WERI-Rb-1 (cell line): ENCODE data around the gene POLR2L.

ENCODE experiments used
- DNase-seq: peaks from one replicate; pipeline ENCODE4 v3.0.0-alpha.2; 2020
- H3K27ac ChIP-seq: fragments of 250-450 bp; sonication (Bioruptor Pico); 2 replicates; pipeline ENCODE4 v1.5.1; 2020; ENCODE audit warnings: mild to moderate bottlenecking, moderate library complexity
- H3K27me3 ChIP-seq: fragments of 250-450 bp; sonication (Bioruptor Pico); 2 replicates; pipeline ENCODE4 v1.5.1; 2021; ENCODE audit warnings: mild to moderate bottlenecking, low read depth, moderate library complexity; ENCODE audit not compliant: insufficient read depth, severe bottlenecking
- H3K36me3 ChIP-seq: fragments of 250-450 bp; sonication (Bioruptor Pico); 2 replicates; pipeline ENCODE4 v1.5.1; 2020; ENCODE audit warnings: mild to moderate bottlenecking, moderate library complexity
- H3K4me3 ChIP-seq: 2 replicates; pipeline ENCODE4 v1.5.1; 2011; ENCODE audit warnings: low read depth, mild to moderate bottlenecking, control low read depth, low read length
- H3K9me3 ChIP-seq: fragments of 250-450 bp; sonication (Bioruptor Pico); 2 replicates; pipeline ENCODE4 v1.5.1; 2021; ENCODE audit warnings: mild to moderate bottlenecking, moderate library complexity; ENCODE audit not compliant: severe bottlenecking
- CTCF ChIP-seq: IDR thresholded peaks from 2 replicates; pipeline ENCODE4 v1.5.1; 2011; ENCODE audit warnings: low read depth, mild to moderate bottlenecking, control low read depth, inconsistent platforms, low read length

The POLR2L gene

GRCh38 chr11:804599-804964, 37.7 kb downstream of the POLR2L start:
- no peak for DNase-seq
- Histone ChIP-seq H3K27ac (peak overlapping the region; percentile 97), H3K27me3 (no peaks in the 10 kb centered on the region), H3K36me3 (peaks cover 47% of the 10 kb centered on the region), H3K4me3 (peak overlapping the region; percentile 94), H3K9me3 (no peaks in the 10 kb centered on the region)
- no peak for TF ChIP-seq CTCF

GRCh38 chr11:803770-804598, 38.3 kb downstream of the POLR2L start:
- H3K9me3 ChIP-seq, result no peaks in the 10 kb centered on the region
- H3K27ac ChIP-seq, result peak overlapping the region; percentile 97
- peak overlapping the region; percentile 94 for H3K4me3 ChIP-seq
- DNase-seq, result peak; percentile 50
- H3K36me3 ChIP-seq, result peaks cover 47% of the 10 kb centered on the region
- no peaks in the 10 kb centered on the region for H3K27me3 ChIP-seq
- no peak for TF ChIP-seq CTCF

- no peaks in the 10 kb centered on the region for H3K9me3 ChIP-seq
- DNase-seq, result no peak
- peaks cover 53% of the 10 kb centered on the region for H3K36me3 ChIP-seq
- no peak for TF ChIP-seq CTCF
- H3K27ac ChIP-seq, result peak overlapping the region; percentile 97
- no peaks in the 10 kb centered on the region for H3K27me3 ChIP-seq
- H3K4me3 ChIP-seq, result peak overlapping the region; percentile 94
Measured at GRCh38 chr11:803467-803742, 38.9 kb downstream of the POLR2L start.

GRCh38 chr11:802693-803466, 39.4 kb downstream of the POLR2L start:
- peak overlapping the region; percentile 97 for H3K27ac ChIP-seq
- TF ChIP-seq CTCF, result no peak
- DNase-seq, result no peak

GRCh38 chr11:802018-802617, 40.2 kb downstream of the POLR2L start:
- Histone ChIP-seq H3K4me3 (no peak overlapping the region), H3K9me3 (no peaks in the 10 kb centered on the region), H3K27ac (no peak overlapping the region), H3K36me3 (peaks cover 54% of the 10 kb centered on the region), H3K27me3 (no peaks in the 10 kb centered on the region)
- DNase-seq, result no peak
- TF ChIP-seq CTCF, result no peak

More at GRCh38 chr11:802693-803466, 39.4 kb downstream of the POLR2L start:
- H3K36me3 ChIP-seq, result peaks cover 54% of the 10 kb centered on the region
- no peaks in the 10 kb centered on the region for H3K9me3 ChIP-seq
- H3K27me3 ChIP-seq, result no peaks in the 10 kb centered on the region
- H3K4me3 ChIP-seq, result no peak overlapping the region
